ENCODE results near the gene PRPH.
"Not testable (repeated sequence)": the region's sequence is repeated elsewhere in the genome, so short reads cannot be mapped to it uniquely, and the experiment has no call there.

PRPH gene

DNA sequence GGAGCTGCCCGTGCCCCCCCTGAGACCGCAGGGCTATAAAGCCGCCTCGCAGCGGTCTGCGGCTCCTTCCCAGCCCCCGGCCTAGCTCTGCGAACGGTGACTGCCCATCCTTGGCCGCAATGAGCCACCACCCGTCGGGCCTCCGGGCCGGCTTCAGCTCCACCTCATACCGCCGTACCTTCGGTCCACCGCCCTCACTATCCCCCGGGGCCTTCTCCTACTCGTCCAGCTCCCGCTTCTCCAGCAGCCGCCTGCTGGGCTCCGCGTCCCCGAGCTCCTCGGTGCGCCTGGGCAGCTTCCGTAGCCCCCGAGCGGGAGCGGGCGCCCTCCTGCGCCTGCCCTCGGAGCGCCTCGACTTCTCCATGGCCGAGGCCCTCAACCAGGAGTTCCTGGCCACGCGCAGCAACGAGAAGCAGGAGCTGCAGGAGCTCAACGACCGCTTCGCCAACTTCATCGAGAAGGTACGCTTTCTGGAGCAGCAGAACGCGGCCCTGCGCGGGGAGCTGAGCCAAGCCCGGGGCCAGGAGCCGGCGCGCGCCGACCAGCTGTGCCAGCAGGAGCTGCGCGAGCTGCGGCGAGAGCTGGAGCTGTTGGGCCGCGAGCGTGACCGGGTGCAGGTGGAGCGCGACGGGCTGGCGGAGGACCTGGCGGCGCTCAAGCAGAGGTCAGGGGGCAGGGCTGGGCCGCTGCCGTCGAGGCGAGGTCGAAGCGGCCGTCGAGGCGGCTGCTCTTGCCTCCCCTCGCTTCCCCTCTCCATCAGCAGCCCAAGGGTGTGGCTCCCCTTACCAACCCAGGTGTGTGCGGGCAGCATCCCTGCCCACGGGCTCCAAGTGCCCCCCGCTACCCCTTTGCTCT lies at the start of gene PRPH:
TSS of gene PRPH (plus strand) at position 66 of the 855 bp plus-strand sequence. CDS start at position 120, 54 bp downstream.
- in situ Hi-C loops (cut with MboI; ENCODE audit: low sequenced_read_pairs), result no loop called here

GRCh38 chr12:49251357-49251756 lies 43.6 kb upstream of the PRPH start:
- in situ Hi-C loops (cut with MboI; ENCODE audit: low sequenced_read_pairs), result no loop called here

DNA sequence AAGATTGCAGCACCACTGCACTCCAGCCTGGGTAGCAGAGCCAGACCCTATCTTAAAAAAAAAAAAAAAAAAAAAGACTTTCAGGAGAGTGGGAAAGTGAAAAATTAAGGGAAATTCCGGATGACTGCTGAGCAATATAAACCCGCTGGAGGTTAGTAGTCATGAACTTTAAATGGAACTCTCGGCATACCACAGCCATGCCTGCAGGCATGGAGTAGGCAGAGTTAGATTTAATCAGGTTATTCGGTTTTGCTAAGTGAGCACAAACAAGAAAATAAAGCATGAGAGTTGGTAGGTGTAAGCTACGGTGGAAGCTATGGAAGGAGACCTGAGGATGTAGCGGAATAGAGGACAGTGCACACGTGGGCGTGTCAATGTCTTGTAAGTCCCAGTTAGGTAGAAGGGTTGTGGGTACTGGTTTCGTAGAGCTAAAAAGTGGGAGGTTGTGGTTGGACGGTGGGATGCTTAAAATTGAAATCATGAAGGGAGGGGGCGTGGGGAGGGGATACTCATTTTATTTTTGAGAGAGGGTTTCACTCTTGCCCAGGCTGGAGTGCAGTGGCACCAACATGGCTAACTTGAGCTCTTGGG lies 41.8 kb upstream of the PRPH start:
- in situ Hi-C loops (cut with MboI; ENCODE audit: low sequenced_read_pairs), result no loop called here

DNA sequence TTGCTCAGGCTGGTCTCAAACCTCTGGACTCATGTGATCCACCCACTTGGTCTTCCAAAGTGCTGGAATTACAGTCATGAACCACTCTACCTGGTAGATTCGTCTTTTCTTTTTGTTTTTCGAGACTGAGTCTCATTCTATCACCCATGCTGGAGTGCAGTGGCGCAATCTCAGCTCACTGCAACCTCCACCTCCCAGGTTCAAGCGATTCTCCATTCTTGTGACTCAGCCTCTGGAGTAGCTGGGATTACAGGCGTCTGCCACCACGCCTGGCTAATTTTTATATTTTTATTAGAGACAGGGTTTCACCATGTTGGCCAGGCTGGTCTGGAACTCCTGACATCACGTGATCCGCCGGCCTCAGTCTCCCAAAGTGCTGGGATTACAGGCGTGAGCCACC lies 39.5 kb upstream of the PRPH start:
- in situ Hi-C loops (cut with MboI; ENCODE audit: low sequenced_read_pairs), result not testable (repeated sequence)

- in situ Hi-C loops (cut with MboI; ENCODE audit: low sequenced_read_pairs), result no loop called here
Observed at GRCh38 chr12:49255857-49256637, 38.9 kb upstream of the PRPH start.

GRCh38 chr12:49257508-49258184 lies 37.3 kb upstream of the PRPH start:
- in situ Hi-C loops (cut with MboI; ENCODE audit: low sequenced_read_pairs), result not testable (repeated sequence)

- in situ Hi-C loops (cut with MboI; ENCODE audit: low sequenced_read_pairs), result no loop called here
Observed at GRCh38 chr12:49259452-49259851, 35.5 kb upstream of the PRPH start.

DNA sequence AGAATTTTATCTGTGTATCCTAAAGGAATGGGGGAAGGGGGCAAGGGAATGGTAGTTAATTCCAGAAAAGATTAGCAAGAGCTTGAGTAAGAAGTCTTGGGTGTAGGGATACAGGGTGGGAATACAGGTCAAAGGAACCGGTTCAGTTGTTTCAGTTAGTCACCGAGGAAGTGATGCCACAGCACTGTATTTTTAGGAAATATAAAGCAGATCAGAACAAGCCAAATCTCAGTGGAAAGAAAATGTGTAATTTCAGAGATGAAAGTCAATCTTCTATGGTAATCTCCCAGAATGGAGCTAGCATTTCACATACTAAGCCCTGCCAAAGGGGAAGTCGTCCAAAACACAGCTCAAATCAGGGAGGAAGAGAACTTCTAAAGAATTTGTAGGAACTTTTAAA lies 34.8 kb upstream of the PRPH start:
- in situ Hi-C loops (cut with MboI; ENCODE audit: low sequenced_read_pairs), result no loop called here

GRCh38 chr12:49260571-49261363 lies 34.2 kb upstream of the PRPH start:
- in situ Hi-C loops (cut with MboI; ENCODE audit: low sequenced_read_pairs), result no loop called here

DNA sequence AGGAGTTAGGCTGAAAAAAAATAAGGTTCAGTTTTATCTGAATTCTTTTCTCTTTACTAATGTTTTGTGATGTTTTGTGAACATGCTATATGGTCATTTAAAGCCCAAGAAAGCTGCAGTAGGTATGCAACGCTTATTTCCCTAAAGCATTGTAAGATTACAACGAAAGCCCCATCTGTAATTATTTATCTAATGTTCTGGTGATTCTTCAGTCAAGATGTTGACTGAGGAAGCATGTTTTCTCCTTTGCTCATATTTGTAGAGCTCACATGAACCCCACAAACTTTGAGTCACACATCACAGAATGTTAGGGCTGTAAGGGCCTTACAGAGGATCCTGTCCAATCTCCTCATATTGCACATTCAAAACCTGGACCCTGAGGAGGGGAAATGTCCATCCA lies 33.2 kb upstream of the PRPH start:
- in situ Hi-C loops (cut with MboI; ENCODE audit: low sequenced_read_pairs), result no loop called here

DNA sequence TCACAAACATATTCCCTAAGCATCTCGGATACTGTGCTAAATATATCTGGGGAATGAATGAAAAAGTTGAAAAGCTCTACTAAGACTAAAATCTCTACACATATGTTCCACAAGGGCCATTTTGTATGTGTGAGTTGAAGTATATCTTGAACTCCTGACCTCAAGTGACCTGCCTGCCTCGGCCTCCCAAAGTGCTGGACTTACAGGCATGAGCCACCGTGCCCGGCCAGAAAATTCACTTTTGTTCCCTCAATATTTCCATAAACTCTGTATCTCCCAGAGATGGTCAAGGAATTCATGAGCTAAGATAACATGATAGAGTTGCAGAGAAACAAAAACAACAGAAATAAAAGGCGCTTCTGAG lies 31.6 kb upstream of the PRPH start:
- in situ Hi-C loops (cut with MboI; ENCODE audit: low sequenced_read_pairs), result no loop called here

DNA sequence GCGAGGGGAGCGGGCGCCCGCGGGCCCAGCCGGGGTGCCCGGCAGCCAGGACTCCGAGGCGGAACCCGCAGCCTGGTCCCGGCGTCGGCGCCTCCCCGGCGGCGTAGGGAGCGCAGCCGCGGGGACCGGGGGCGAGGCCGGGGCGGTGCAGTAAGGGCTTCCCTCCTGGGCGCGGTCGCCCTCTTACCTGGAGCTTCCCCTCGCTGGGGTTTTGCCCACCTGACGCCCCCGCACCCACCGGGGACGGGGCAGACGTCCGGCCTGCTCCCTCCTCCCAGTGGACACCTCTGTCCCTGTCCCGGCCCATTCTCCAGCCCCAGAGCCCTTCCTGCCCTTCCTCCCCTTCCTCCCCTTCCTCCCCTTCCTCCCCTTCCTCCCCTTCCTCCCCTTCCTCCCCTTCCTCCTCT lies 30.5 kb upstream of the PRPH start:
- in situ Hi-C loops (cut with MboI; ENCODE audit: low sequenced_read_pairs), result no loop called here

DNA sequence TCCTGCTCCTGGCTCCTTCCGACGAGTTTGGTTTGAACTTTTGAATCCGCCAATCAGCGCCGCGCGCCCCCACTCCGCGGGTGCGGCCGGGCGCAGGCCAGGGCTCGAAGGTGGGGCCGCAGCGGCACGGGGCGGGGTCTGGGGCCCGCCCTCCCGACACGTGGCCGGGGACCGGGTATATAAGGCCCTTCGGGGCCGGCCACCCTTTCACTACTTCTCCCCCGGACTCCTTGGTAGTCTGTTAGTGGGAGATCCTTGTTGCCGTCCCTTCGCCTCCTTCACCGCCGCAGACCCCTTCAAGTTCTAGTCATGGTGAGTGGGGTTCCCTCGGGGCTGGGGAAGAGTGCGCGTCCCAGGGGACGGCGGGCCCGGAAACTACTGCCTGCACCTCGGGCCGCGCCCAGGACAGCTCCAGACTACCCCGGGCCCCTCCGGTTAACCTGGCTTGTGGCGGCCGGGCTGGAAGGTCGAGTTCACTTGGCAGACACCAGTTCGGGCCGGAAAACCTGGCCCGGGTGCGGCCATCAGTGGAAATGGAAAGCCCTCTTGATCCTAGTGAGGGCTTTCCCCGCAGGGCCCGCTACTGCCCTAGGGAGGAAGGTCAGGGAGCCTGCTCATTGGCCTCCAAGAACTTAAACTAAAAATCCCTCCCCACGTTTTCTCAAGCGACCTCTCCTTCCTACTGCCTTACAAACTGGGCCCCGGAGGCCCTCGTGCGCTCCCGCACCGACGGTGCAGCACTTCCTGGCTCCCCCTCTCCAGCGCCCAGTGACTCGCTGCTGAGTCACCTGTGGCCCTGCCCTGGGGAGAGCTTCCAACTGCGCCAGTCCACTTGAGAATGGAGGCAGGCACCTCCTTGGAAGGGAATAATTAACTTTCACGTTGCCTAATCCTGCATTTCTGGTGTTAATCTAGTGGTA lies 29.8 kb upstream of the PRPH start, which contains the start of gene TUBA1C:
TSS of gene TUBA1C (plus strand) at position 210 of the 920 bp plus-strand sequence. CDS start at position 310, 100 bp downstream.
- in situ Hi-C loops (cut with MboI; ENCODE audit: low sequenced_read_pairs), result no loop called here

GRCh38 chr12:49269191-49269590 lies 25.8 kb upstream of the PRPH start:
- in situ Hi-C loops (cut with MboI; ENCODE audit: low sequenced_read_pairs), result not testable (repeated sequence)

- in situ Hi-C loops (cut with MboI; ENCODE audit: low sequenced_read_pairs), result no loop called here
Observed at GRCh38 chr12:49272790-49273725, 21.9 kb upstream of the PRPH start.

- in situ Hi-C loops (cut with MboI; ENCODE audit: low sequenced_read_pairs), result no loop called here
Observed at GRCh38 chr12:49273726-49274395, 21.1 kb upstream of the PRPH start.

DNA sequence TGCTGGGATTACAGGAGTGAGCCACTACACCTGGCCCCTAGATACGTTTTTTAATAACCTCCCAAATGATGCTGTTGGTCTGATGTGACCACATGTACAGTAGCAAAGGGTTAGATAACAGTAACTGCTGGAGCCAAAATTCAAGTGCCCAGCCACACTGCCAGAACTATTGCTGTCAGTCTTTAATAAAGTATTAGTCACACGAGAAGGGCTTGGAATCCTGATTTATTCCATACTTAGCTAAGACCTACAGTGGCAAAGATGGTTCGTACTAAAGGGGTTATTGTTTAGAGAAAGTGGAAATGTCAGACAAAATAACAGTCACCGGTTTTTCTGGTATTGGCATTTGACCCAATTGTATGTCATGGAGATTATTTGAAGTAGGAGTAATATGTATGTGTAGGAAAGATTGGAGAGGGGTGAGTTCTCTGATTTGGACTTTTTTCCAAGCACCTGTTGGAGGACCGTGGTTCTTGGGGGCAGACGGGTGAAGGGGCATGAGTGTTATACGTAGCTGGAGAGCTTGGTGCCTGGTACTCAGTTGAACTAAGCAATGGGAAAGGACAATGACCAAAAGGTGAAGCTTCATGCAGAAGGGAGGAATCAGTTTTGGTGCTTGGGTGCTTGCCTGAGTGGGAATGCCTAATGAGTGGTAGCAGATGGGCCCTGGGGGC lies 20.4 kb upstream of the PRPH start:
- in situ Hi-C loops (cut with MboI; ENCODE audit: low sequenced_read_pairs), result no loop called here
